Vagina (tissue), 2 donors: ENCODE measurements around the gene ELOVL1.

Experiments
- CTCF ChIP-seq, 3 experiments: fragments of 450-650 bp in 2 of 3; fragments of 200-600 bp in 1 of 3; sonication (generic) in 1 of 3; IDR thresholded peaks; one replicate each; pipeline ENCODE4 v1.5.1; 2017 to 2019; ENCODE audit warnings: antibody characterized with exemption in 3 of 3, mild to moderate bottlenecking in 2 of 3, moderate library complexity in 2 of 3
- POLR2A ChIP-seq, 2 donors: fragments of 450-650 bp; IDR thresholded peaks; one replicate each; pipeline ENCODE4 v1.6.1; 2017; ENCODE audit warnings: antibody characterized with exemption in 2 of 2, mild to moderate bottlenecking in 2 of 2, moderate library complexity in 2 of 2

GRCh38 chr1:43392702-43393101 is 24.9 kb upstream of the ELOVL1 start:
- TF ChIP-seq POLR2A (IDR thresholded peaks at IDR 0.05): no peak
- TF ChIP-seq CTCF (IDR thresholded peaks at IDR 0.05): no peak
